ENCODE measurements around the gene GSN.

The GSN gene

GRCh38 chr9:121233906-121234831 lies 33.8 kb upstream of the GSN start:
- Histone ChIP-seq H3K23ac (ENCODE audit: low read depth, low read length, poor library complexity) (no peak overlapping the region), H3K27me3 (ENCODE audit: control insufficient read depth in 3 of 3, insufficient read depth in 3 of 3, low read depth in 1 of 3, low read length in 3 of 3) (no peaks in the 10 kb centered on the region), H3K4me2 (ENCODE audit: insufficient read depth, low read length, poor library complexity, severe bottlenecking) (no peak overlapping the region), H2AFZ (ENCODE audit: low read length) (peak overlapping the region; percentile 27), H4K8ac (ENCODE audit: low read depth, low read length) (no peak overlapping the region), H2BK15ac (ENCODE audit: low read length) (no peak overlapping the region), H3K14ac (ENCODE audit: low read length) (no peak overlapping the region), H3K4ac (ENCODE audit: low read length) (no peak overlapping the region), H3K27ac (replicated peaks; ENCODE audit: low read length) (no peak overlapping the region), H2BK120ac (ENCODE audit: low read depth, low read length) (no peak overlapping the region), H3K79me1 (ENCODE audit: low read depth, low read length) (no peaks in the 10 kb centered on the region), H2BK5ac (ENCODE audit: low read length) (no peak overlapping the region), H3K9ac (ENCODE audit: low read depth, low read length, poor library complexity) (no peak overlapping the region), H3K4me3 (ENCODE audit: low read length in 2 of 2) (no peak overlapping the region), H4K91ac (ENCODE audit: low read depth, low read length, poor library complexity) (no peak overlapping the region), H2AK5ac (ENCODE audit: low read depth, low read length) (no peak overlapping the region), H3K9me3 (replicated peaks in 1 of 2; ENCODE audit: control insufficient read depth in 2 of 2, insufficient read depth in 1 of 2, low read depth in 1 of 2, low read length in 2 of 2) (no peaks in the 10 kb centered on the region), H3K4me1 (ENCODE audit: control insufficient read depth in 2 of 2, insufficient read depth in 1 of 2, low read depth in 1 of 2, low read length in 2 of 2) (peaks cover 8 to 10% of the 10 kb centered on the region in 2 donors), H3K36me3 (replicated peaks in 1 of 2; ENCODE audit: control insufficient read depth in 2 of 2, insufficient read depth in 2 of 2, low read length in 2 of 2) (no peaks in the 10 kb centered on the region), H2BK12ac (ENCODE audit: low read length) (no peak overlapping the region), H3K18ac (ENCODE audit: low read length) (no peak overlapping the region)
- no CpG with 5 or more reads among the region's 11 CpGs for WGBS, 2 donors (ENCODE audit: extremely low coverage in 2 of 2, insufficient read length in 2 of 2, insufficient replicate concordance in 1 of 2)
- no peak for DNase-seq (ENCODE audit: low spot score)

DNA sequence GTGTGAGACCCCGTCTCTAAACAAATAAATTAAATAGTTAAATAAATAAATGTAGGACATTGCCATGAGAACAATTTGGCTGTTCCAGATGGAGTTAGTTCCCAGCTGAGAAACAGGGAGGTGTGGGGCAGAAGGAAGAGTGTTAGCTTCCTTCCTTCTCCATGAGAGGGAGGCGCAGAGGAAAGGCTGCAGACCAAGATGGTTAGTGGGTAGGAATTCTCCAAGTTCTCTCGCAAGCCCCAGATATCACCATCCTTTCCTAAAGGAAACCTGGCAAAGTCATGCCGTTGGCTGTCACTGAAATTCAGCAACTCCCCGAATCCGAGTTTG lies 33.2 kb upstream of the GSN start:
- no peak overlapping the region for H2AFZ ChIP-seq (ENCODE audit: low read length)
- no peaks in the 10 kb centered on the region for H3K9me3 ChIP-seq (replicated peaks in 1 of 2; ENCODE audit: control insufficient read depth in 2 of 2, insufficient read depth in 1 of 2, low read depth in 1 of 2, low read length in 2 of 2)
- H3K4me1 ChIP-seq (ENCODE audit: control insufficient read depth in 2 of 2, insufficient read depth in 1 of 2, low read depth in 1 of 2, low read length in 2 of 2) = peaks cover 8 to 10% of the 10 kb centered on the region in 2 donors
- no peak overlapping the region for H4K91ac ChIP-seq (ENCODE audit: low read depth, low read length, poor library complexity)
- no peak overlapping the region for H3K27ac ChIP-seq (replicated peaks; ENCODE audit: low read length)
- H3K18ac ChIP-seq (ENCODE audit: low read length) = no peak overlapping the region
- H3K9ac ChIP-seq (ENCODE audit: low read depth, low read length, poor library complexity) = no peak overlapping the region
- no peak overlapping the region for H2BK5ac ChIP-seq (ENCODE audit: low read length)
- no peak overlapping the region for H3K4ac ChIP-seq (ENCODE audit: low read length)
- H3K23ac ChIP-seq (ENCODE audit: low read depth, low read length, poor library complexity) = no peak overlapping the region
- H3K36me3 ChIP-seq (replicated peaks in 1 of 2; ENCODE audit: control insufficient read depth in 2 of 2, insufficient read depth in 2 of 2, low read length in 2 of 2) = no peaks in the 10 kb centered on the region
- no peak overlapping the region for H4K8ac ChIP-seq (ENCODE audit: low read depth, low read length)
- H2BK15ac ChIP-seq (ENCODE audit: low read length) = no peak overlapping the region
- H2BK12ac ChIP-seq (ENCODE audit: low read length) = no peak overlapping the region
- H3K4me3 ChIP-seq (ENCODE audit: low read length in 2 of 2) = no peak overlapping the region
- no peak overlapping the region for H3K14ac ChIP-seq (ENCODE audit: low read length)
- WGBS, 2 donors (ENCODE audit: extremely low coverage in 2 of 2, insufficient read length in 2 of 2, insufficient replicate concordance in 1 of 2) = no CpG with 5 or more reads among the region's 6 CpGs
- no peak overlapping the region for H2AK5ac ChIP-seq (ENCODE audit: low read depth, low read length)
- H3K27me3 ChIP-seq (ENCODE audit: control insufficient read depth in 3 of 3, insufficient read depth in 3 of 3, low read depth in 1 of 3, low read length in 3 of 3) = no peaks in the 10 kb centered on the region
- no peak overlapping the region for H3K4me2 ChIP-seq (ENCODE audit: insufficient read depth, low read length, poor library complexity, severe bottlenecking)
- DNase-seq (ENCODE audit: low spot score) = no peak
- H3K79me1 ChIP-seq (ENCODE audit: low read depth, low read length) = no peaks in the 10 kb centered on the region
- no peak overlapping the region for H2BK120ac ChIP-seq (ENCODE audit: low read depth, low read length)

DNA sequence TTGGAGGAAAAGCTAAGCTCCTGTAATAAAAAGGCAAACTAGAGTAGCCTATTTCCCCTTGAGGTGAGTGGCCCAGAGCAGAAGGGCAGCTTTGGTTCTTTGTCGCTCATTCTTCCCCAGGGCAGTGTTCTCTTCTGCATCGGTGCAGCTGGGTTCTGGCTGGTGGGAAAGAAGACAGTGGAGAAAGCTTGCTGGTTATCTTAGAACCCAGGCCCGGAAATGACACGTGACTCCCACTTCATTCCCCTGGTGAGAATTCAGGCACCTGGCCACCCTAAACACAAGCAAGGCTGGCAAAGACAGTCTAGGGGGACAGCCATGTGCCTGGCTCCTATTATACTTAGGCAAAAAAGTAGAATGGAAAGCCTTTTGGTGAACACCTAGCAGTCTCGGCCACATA lies 32.5 kb upstream of the GSN start:
- no peak overlapping the region for H3K9ac ChIP-seq (ENCODE audit: low read depth, low read length, poor library complexity)
- no peak overlapping the region for H2BK120ac ChIP-seq (ENCODE audit: low read depth, low read length)
- no peak overlapping the region for H2AFZ ChIP-seq (ENCODE audit: low read length)
- no peaks in the 10 kb centered on the region for H3K36me3 ChIP-seq (replicated peaks in 1 of 2; ENCODE audit: control insufficient read depth in 2 of 2, insufficient read depth in 2 of 2, low read length in 2 of 2)
- H2BK15ac ChIP-seq (ENCODE audit: low read length) = no peak overlapping the region
- H3K27me3 ChIP-seq (ENCODE audit: control insufficient read depth in 3 of 3, insufficient read depth in 3 of 3, low read depth in 1 of 3, low read length in 3 of 3) = no peaks in the 10 kb centered on the region
- no peaks in the 10 kb centered on the region for H3K79me1 ChIP-seq (ENCODE audit: low read depth, low read length)
- H3K27ac ChIP-seq (replicated peaks; ENCODE audit: low read length) = no peak overlapping the region
- no peaks in the 10 kb centered on the region for H3K9me3 ChIP-seq (replicated peaks in 1 of 2; ENCODE audit: control insufficient read depth in 2 of 2, insufficient read depth in 1 of 2, low read depth in 1 of 2, low read length in 2 of 2)
- no peak overlapping the region for H4K8ac ChIP-seq (ENCODE audit: low read depth, low read length)
- no peak overlapping the region for H2AK5ac ChIP-seq (ENCODE audit: low read depth, low read length)
- H4K91ac ChIP-seq (ENCODE audit: low read depth, low read length, poor library complexity) = no peak overlapping the region
- H3K23ac ChIP-seq (ENCODE audit: low read depth, low read length, poor library complexity) = no peak overlapping the region
- no peak overlapping the region for H3K14ac ChIP-seq (ENCODE audit: low read length)
- H3K4me1 ChIP-seq (ENCODE audit: control insufficient read depth in 2 of 2, insufficient read depth in 1 of 2, low read depth in 1 of 2, low read length in 2 of 2) = peaks cover 8 to 11% of the 10 kb centered on the region in 2 donors
- H2BK5ac ChIP-seq (ENCODE audit: low read length) = no peak overlapping the region
- no peak overlapping the region for H3K4me3 ChIP-seq (ENCODE audit: low read length in 2 of 2)
- no peak overlapping the region for H3K4me2 ChIP-seq (ENCODE audit: insufficient read depth, low read length, poor library complexity, severe bottlenecking)
- no peak overlapping the region for H3K18ac ChIP-seq (ENCODE audit: low read length)
- no peak for DNase-seq (ENCODE audit: low spot score)
- no peak overlapping the region for H3K4ac ChIP-seq (ENCODE audit: low read length)
- WGBS, 2 donors (ENCODE audit: extremely low coverage in 2 of 2, insufficient read length in 2 of 2, insufficient replicate concordance in 1 of 2) = no CpG with 5 or more reads among the region's 5 CpGs
- H2BK12ac ChIP-seq (ENCODE audit: low read length) = no peak overlapping the region

DNA sequence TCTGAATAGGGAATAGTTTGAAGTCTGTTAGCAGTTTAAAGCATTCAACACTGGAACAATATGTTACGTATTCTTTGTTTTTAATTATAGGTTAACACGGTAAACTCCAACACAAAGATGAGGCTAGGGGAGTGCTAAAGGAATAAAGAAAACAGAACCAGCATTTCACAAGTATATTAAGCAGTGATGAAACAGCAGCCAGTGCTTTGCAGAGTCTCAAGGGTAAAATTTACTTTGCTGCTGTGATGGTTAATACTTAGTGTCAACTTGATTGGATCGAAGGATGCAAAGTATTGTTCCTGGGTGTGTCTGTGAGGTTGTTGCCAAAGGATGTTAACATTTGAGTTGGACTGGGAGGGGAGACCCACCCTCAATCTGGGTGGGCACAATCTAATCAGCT lies 30.0 kb upstream of the GSN start:
- Histone ChIP-seq H3K27ac (replicated peaks; ENCODE audit: low read length) (no peak overlapping the region), H3K9ac (ENCODE audit: low read depth, low read length, poor library complexity) (no peak overlapping the region), H2BK15ac (ENCODE audit: low read length) (no peak overlapping the region), H3K9me3 (replicated peaks in 1 of 2; ENCODE audit: control insufficient read depth in 2 of 2, insufficient read depth in 1 of 2, low read depth in 1 of 2, low read length in 2 of 2) (no peaks in the 10 kb centered on the region), H2BK5ac (ENCODE audit: low read length) (no peak overlapping the region), H3K23ac (ENCODE audit: low read depth, low read length, poor library complexity) (no peak overlapping the region), H2BK120ac (ENCODE audit: low read depth, low read length) (no peak overlapping the region), H4K8ac (ENCODE audit: low read depth, low read length) (no peak overlapping the region), H4K91ac (ENCODE audit: low read depth, low read length, poor library complexity) (no peak overlapping the region), H3K4ac (ENCODE audit: low read length) (no peak overlapping the region), H3K27me3 (ENCODE audit: control insufficient read depth in 3 of 3, insufficient read depth in 3 of 3, low read depth in 1 of 3, low read length in 3 of 3) (no peaks in the 10 kb centered on the region), H2AK5ac (ENCODE audit: low read depth, low read length) (no peak overlapping the region), H3K36me3 (replicated peaks in 1 of 2; ENCODE audit: control insufficient read depth in 2 of 2, insufficient read depth in 2 of 2, low read length in 2 of 2) (no peaks in the 10 kb centered on the region), H3K79me1 (ENCODE audit: low read depth, low read length) (no peaks in the 10 kb centered on the region), H3K4me1 (ENCODE audit: control insufficient read depth in 2 of 2, insufficient read depth in 1 of 2, low read depth in 1 of 2, low read length in 2 of 2) (peaks cover 5 to 10% of the 10 kb centered on the region in 2 donors), H3K14ac (ENCODE audit: low read length) (no peak overlapping the region), H3K18ac (ENCODE audit: low read length) (no peak overlapping the region), H3K4me2 (ENCODE audit: insufficient read depth, low read length, poor library complexity, severe bottlenecking) (no peak overlapping the region), H2AFZ (ENCODE audit: low read length) (no peak overlapping the region), H3K4me3 (ENCODE audit: low read length in 2 of 2) (no peak overlapping the region), H2BK12ac (ENCODE audit: low read length) (no peak overlapping the region)
- no CpG with 5 or more reads among the region's 3 CpGs for WGBS, 2 donors (ENCODE audit: extremely low coverage in 2 of 2, insufficient read length in 2 of 2, insufficient replicate concordance in 1 of 2)
- no peak for DNase-seq (ENCODE audit: low spot score)
